VCaP (cell line): Measurements from ENCODE around the gene PHLDB2.

Source experiments
- H3K27ac ChIP-seq: fragments of 450-650 bp; 2 replicates; pipeline ENCODE4 v1.5.1; 2017
- TF ChIP-seq, protein P1 (sequence below): fragments of 450-650 bp; conservative IDR thresholded peaks from 2 replicates; pipeline ENCODE4 v1.5.1; 2017; ENCODE audit warnings: mild to moderate bottlenecking, moderate library complexity

Gene PHLDB2

DNA sequence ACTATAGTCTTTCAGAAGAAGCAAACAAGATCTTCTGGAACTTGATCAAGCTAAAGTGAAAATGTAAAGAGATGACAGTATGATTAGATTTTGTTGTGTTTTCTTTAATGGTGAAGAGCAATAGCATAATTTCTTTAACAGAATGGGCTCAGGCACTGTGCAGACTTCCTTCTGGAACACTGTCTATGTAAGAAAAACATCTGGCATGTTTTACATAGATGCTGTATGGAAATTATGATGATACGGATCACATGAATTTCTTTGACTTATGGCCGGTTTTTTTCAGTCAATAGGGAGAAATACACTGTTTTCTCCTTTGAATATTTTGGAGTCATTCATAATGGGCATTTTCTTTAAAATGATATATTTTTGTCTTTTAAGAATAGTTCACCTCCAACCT, 42.6 kb downstream of the PHLDB2 start:
- TF ChIP-seq, protein P1, sequence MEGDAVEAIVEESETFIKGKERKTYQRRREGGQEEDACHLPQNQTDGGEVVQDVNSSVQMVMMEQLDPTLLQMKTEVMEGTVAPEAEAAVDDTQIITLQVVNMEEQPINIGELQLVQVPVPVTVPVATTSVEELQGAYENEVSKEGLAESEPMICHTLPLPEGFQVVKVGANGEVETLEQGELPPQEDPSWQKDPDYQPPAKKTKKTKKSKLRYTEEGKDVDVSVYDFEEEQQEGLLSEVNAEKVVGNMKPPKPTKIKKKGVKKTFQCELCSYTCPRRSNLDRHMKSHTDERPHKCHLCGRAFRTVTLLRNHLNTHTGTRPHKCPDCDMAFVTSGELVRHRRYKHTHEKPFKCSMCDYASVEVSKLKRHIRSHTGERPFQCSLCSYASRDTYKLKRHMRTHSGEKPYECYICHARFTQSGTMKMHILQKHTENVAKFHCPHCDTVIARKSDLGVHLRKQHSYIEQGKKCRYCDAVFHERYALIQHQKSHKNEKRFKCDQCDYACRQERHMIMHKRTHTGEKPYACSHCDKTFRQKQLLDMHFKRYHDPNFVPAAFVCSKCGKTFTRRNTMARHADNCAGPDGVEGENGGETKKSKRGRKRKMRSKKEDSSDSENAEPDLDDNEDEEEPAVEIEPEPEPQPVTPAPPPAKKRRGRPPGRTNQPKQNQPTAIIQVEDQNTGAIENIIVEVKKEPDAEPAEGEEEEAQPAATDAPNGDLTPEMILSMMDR, result no peak
- H3K27ac ChIP-seq, result no peak overlapping the region

DNA sequence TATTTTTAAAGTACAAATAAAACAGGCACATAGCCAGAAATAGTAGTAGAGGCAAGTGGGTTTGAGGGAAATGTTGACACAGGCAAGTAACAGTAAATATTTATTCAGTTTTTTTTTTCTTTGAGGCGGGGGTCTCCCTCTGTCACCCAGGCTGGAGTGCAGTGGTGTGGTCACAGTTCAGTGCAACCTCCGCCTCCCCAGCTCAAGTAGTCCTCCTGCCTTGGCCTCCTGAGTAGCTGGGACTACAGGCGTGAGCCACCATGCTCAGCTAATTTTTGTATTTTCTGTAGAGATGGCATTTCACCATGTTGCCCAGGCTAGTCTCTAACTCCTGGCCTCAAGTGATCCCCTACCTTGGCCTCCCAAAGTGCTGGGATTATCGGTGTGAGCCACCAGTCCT, 43.5 kb downstream of the PHLDB2 start:
- no peak overlapping the region for H3K27ac ChIP-seq
- TF ChIP-seq, protein P1, result no peak

DNA sequence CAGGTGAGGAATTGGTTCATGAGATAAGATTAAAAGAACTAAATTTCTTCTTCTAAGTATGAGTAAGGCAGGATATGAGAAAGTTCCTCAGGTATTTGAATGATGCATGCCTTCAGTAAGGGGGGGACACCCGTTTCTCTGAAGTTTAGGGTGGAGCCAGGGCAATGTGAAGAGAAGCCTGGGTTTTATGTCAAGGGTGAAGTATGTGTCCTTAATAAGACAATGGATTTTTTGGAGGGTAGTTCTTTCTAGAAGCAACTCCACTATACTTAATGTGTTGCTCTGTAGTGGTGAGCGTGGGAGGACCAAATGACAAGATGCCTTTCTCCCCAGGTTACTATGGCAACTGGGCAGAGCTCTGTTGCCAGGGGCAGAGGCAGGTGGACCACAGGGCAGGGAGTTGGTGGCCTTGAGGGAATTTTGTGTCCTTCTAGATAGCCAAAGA, 44.0 kb downstream of the PHLDB2 start:
- no peak overlapping the region for H3K27ac ChIP-seq
- TF ChIP-seq, protein P1, result no peak

DNA sequence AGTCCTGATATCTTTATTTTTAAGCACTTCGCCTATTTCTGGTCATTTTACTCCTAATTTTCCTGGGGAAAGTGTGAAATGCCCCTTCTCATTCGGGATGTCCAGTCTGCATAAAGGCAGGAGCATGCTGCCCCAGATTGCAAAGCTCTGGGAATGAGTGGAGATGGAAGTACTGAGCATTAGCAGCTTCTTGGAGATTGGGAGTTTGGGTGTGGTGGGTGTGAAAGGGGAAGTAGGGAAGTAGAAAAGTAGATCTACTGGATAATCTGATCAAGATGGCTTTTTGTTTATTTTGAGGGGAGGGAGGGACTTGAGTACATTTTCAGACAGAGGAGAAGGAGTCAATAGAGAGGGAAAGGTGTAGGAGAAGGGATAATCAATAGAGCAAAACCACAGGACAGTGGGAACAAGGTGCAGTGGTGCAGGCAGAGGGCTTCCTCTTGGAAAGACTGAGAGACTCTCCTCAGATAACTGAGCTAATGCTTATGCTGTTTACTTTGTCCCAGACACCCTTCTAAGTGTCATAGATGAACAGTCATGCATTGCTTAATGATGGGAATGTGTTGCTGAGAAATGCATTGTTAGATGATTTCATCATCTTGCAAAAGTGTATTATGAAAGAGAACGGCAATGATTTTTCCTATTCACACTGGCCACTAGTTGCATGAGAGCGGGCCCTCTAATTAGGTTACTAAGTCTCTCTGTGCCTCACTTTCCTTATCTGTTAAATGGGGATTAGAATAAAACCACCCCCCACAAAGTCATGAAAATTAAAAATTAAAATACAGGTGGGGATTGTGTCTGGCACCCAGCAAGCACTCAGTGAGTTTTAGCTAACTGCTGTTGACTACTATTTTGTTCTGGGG, 45.5 kb downstream of the PHLDB2 start:
- H3K27ac ChIP-seq, result no peak overlapping the region
- TF ChIP-seq, protein P1, result no peak

DNA sequence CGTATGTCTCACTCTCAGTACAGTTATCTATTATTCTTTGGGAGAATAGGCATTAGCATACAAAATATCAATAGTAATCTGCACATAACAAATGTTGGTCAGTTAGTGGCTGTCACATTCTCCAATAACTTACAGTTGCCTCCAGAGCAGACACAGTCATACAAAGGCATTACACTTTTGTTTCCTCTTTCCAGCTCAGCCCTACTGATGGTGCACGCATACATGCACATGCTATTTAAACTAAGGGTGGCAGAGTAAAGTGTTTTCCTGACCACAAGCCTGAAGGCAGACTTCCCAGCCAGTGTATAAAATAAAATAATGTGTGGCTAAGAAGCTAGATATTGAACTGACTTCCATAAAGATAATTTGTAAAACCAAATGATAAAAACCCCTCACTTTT, 47.6 kb downstream of the PHLDB2 start:
- H3K27ac ChIP-seq, result no peak overlapping the region
- TF ChIP-seq, protein P1, result no peak

DNA sequence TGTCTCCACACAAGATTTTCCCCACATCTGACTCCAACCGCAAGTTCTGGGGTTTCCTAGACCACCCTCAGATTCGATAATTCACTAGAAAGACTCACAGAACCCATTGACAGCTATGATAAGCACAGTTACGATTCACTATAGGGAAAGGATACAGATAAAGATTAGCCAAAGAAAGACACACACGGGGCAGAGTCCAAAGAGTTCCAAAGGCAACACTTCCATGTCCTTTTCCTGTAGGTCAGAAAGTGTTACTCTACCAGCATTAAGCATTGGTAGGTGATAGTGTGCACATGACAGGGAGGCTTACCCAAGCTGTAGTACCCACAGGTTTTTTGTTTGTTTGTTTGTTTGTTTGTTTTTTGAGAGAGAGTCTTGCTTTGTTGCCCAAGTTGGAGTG, 48.1 kb downstream of the PHLDB2 start:
- TF ChIP-seq, protein P1, result no peak
- no peak overlapping the region for H3K27ac ChIP-seq

DNA sequence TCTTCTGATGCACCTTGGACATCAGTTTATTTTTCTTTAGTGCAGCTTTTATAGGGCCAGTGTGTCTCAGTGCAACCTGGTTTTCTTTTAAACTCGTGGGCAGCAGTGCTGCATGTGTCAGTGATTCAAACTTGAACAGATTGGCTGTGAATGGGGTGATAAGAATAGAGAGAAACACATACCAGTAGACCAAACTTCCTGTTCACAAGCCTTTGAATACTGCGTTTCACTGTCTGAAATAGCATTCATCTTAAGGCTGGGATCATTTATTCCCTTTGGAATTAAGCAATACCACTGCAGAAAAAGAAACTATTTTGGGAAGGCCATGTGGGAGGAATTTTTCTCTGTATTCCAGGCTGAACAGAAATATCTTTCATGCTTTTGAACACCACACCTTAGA, 51.7 kb downstream of the PHLDB2 start:
- H3K27ac ChIP-seq, result no peak overlapping the region
- TF ChIP-seq, protein P1, result no peak
